ENCODE results near the gene CARNS1.

The CARNS1 gene

GRCh38 chr11:67428052-67429001 is 12.8 kb downstream of the CARNS1 start, which contains the start of gene RPS6KB2:
RPS6KB2 (plus strand) TSS chr11:67428494; CDS start chr11:67428546, 52 bp downstream.
- ATAC-seq, result peak; percentile 93

GRCh38 chr11:67429038-67429668 is 13.7 kb downstream of the CARNS1 start:
- TF ChIP-seq RARB (CRISPR knock-in tag; IDR thresholded peaks at IDR 0.05) (no peak), BACH2 (CRISPR knock-in tag; IDR thresholded peaks at IDR 0.05; ENCODE audit: borderline replicate concordance) (no peak), PATZ1 (CRISPR knock-in tag; IDR thresholded peaks at IDR 0.05; ENCODE audit: borderline replicate concordance) (no peak), GLIS3 (CRISPR knock-in tag; IDR thresholded peaks at IDR 0.05) (no peak), ESRRG (CRISPR knock-in tag; IDR thresholded peaks at IDR 0.05) (no peak), PPARA (CRISPR knock-in tag; IDR thresholded peaks at IDR 0.05; ENCODE audit: borderline replicate concordance) (no peak), OSR1 (CRISPR knock-in tag; IDR thresholded peaks at IDR 0.05) (no peak), ZC3H10 (CRISPR knock-in tag; IDR thresholded peaks at IDR 0.05) (no peak), ARNTL (CRISPR knock-in tag; IDR thresholded peaks at IDR 0.05; ENCODE audit: borderline replicate concordance, low read depth) (no peak), CSDC2 (CRISPR knock-in tag; IDR thresholded peaks at IDR 0.05) (no peak), ZNF70 (CRISPR knock-in tag; IDR thresholded peaks at IDR 0.05) (no peak), ISL1 (CRISPR knock-in tag; IDR thresholded peaks at IDR 0.05) (no peak), ZNF8 (CRISPR knock-in tag; IDR thresholded peaks at IDR 0.05) (no peak), POU6F1 (CRISPR knock-in tag; IDR thresholded peaks at IDR 0.05; ENCODE audit: borderline replicate concordance, low read depth) (no peak), SNAI2 (CRISPR knock-in tag; IDR thresholded peaks at IDR 0.05) (no peak), ZNF565 (CRISPR knock-in tag; conservative IDR thresholded peaks at IDR 0.05; ENCODE audit: low read depth) (no peak)
- no peak for ATAC-seq

More at GRCh38 chr11:67428052-67429001, 12.8 kb downstream of the CARNS1 start, which contains the start of gene RPS6KB2:
- 0 out of 2 replicates have a peak, but pooled peaks have one; percentile 50 for TF ChIP-seq TSHZ2 (CRISPR knock-in tag; IDR thresholded peaks at IDR 0.05)
- TF ChIP-seq BACH2 (CRISPR knock-in tag; IDR thresholded peaks at IDR 0.05; ENCODE audit: borderline replicate concordance), result no peak
- TF ChIP-seq ARNTL (CRISPR knock-in tag; IDR thresholded peaks at IDR 0.05; ENCODE audit: borderline replicate concordance, low read depth), result no peak

GRCh38 chr11:67429722-67430121 is 14.2 kb downstream of the CARNS1 start:
- TF ChIP-seq TCF4 (CRISPR knock-in tag; IDR thresholded peaks at IDR 0.05; ENCODE audit: borderline replicate concordance) (no peak), CSRNP3 (CRISPR knock-in tag; IDR thresholded peaks at IDR 0.05) (no peak), RARB (CRISPR knock-in tag; IDR thresholded peaks at IDR 0.05) (no peak), ZFP3 (CRISPR knock-in tag; IDR thresholded peaks at IDR 0.05) (no peak), GLIS3 (CRISPR knock-in tag; IDR thresholded peaks at IDR 0.05) (no peak), PPARA (CRISPR knock-in tag; IDR thresholded peaks at IDR 0.05; ENCODE audit: borderline replicate concordance) (no peak), ZNF8 (CRISPR knock-in tag; IDR thresholded peaks at IDR 0.05) (no peak), TOX (CRISPR knock-in tag; IDR thresholded peaks at IDR 0.05; ENCODE audit: borderline replicate concordance) (no peak), POU6F1 (CRISPR knock-in tag; IDR thresholded peaks at IDR 0.05; ENCODE audit: borderline replicate concordance, low read depth) (no peak), TSHZ2 (CRISPR knock-in tag; IDR thresholded peaks at IDR 0.05) (no peak), ZNF565 (CRISPR knock-in tag; conservative IDR thresholded peaks at IDR 0.05; ENCODE audit: low read depth) (no peak), ZFP30 (CRISPR knock-in tag; IDR thresholded peaks at IDR 0.05) (no peak), ZC3H10 (CRISPR knock-in tag; IDR thresholded peaks at IDR 0.05) (no peak)
- no peak for ATAC-seq

All from SK-N-SH treated with all-trans-retinoic acid at 6 μM for 48 hours (cell line).